ENCODE measurements around the gene CSTPP1.

Gene CSTPP1

DNA sequence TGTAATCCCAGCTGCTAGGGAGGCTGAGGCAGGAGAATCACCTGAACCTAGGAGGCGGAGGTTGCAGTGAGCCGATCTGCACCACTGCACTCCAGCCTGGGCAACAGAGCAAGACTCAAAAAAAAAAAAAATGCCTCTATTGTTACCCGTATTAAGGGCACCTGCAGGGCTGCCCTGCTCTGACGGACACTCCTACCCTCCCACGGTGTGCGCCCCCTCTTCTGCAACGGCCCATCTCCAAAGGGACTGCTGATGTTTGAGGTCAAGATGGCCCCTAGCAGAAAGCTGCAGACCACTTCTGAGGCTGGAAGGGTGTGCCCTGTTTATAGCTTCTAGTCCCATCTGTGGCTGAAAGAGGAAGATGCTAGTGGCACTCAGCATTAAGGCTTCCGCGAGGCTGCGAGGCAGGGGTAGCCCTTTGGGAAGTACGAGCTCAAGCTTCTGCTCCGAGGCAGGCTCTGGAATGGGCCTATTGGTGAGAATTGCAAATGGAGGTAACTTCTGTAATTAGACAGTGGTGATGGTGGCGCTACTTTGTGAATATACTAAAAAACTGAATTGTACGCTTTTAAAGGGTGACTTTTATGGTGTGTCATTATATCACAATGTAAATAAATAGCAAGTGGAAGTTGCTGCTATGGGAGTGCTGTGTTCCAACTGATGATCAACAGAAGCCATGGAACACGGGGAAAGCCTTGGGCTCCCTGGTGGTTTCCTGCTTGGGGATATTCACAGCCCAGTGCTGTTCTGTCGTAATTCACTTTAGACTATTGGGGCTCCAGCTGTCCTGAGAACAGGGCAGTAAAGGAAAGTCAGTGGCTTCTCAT lies 215.8 kb downstream of the CSTPP1 start:
- ChIA-PET CTCF (interaction anchor here (0.7 to 6.9 kb wide), 37 partner anchors 8 to 482 kb away, joined by 3 to 106 read pairs (median 5); partner anchors contain the start of gene LRP4), POLR2A (interaction anchor here (0.7 kb wide), 1 partner anchor 84 kb away, joined by 3 read pairs; no protein-coding TSS in a partner anchor)
- Histone ChIP-seq H3K36me3 (ENCODE audit: control insufficient read depth in 4 of 4, insufficient read depth in 4 of 4, low read length in 3 of 4) (peaks cover 2 to 12% (median 7%) of the 10 kb centered on the region in 4 experiments), H3K27ac (ENCODE audit: insufficient read depth in 1 of 2, low read depth in 1 of 2, low read length in 2 of 2, poor library complexity in 1 of 2, severe bottlenecking in 2 of 2) (no peak overlapping the region), H3K4me3 (ENCODE audit: control insufficient read depth in 1 of 7, extremely low read depth in 1 of 7, insufficient read depth in 4 of 7, low read depth in 2 of 7, low read length in 6 of 7) (no peak overlapping the region), H3K9me3 (ENCODE audit: control extremely low read depth in 1 of 5, control insufficient read depth in 4 of 5, insufficient read depth in 2 of 5, low read depth in 1 of 5, low read length in 4 of 5) (no peaks in the 10 kb centered on the region), H3K27me3 (replicated peaks in 2 of 5; ENCODE audit: control insufficient read depth in 4 of 5, insufficient read depth in 5 of 5, low read length in 4 of 5) (no peaks in the 10 kb centered on the region), H3K4me1 (ENCODE audit: control extremely low read depth in 1 of 4, control insufficient read depth in 4 of 4, insufficient read depth in 4 of 4, low read length in 3 of 4) (peaks cover 6 to 39% (median 25%) of the 10 kb centered on the region in 4 experiments)
- DNase-seq, result peak in 1 of 3 donors; percentile 11
- WGBS (ENCODE audit: insufficient coverage), result 83% methylated on average over 14 of the region's 16 CpGs

DNA sequence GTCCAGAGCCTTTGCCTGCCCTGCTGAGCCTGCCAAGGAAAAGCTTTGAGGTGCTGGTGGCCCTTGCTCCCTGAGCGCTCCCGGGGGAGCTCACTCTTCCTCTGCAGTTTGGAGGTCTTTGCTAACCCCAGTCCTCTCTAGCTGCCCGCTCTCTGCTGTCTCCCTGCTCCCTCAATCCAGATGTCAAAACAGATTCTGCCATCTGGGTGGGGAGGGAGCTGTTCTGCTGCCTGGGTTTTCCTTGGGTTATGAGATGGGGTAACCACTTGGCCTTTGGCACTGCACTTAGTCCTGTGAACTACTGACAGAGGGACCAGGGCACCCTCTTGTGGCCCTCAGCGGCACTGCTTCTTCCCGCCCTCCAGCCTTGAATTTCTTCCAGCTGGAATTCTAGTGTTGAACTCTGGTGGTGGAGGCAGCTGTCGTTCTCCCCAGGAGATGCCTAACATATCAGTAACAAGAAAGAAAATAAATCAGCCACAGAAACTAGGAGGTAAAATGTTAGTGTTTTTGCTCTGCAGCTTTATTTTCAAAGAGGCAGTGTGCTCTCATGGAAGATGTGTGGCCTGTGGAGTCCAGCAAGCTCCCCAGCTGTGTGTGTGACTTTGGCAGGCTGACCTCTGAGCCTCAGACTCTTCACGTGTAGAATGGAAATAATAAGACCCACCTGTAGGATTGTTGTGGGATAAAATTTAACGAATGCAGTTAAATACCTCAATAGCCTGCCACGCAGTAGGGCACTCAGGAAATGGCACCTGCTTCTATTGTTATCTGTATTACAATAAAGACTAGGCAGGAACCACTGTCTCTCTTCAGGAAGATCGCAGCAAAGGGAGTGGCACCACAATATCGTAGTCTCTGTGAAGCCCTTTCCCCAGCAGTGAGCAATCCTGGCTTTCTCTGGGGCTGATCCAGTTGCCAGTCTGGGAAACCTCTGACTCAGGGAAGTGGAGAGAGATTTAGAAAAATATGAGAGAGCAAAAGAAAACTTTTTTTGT lies 216.7 kb downstream of the CSTPP1 start:
- no peaks in the 10 kb centered on the region for H3K9me3 ChIP-seq (ENCODE audit: control extremely low read depth in 1 of 5, control insufficient read depth in 4 of 5, insufficient read depth in 2 of 5, low read depth in 1 of 5, low read length in 4 of 5)
- ChIA-PET POLR2A (interaction anchor here (0.7 kb wide), 2 partner anchors 85 to 247 kb away, joined by 3 read pairs; no protein-coding TSS in a partner anchor), CTCF (interaction anchor here (0.7 to 6.9 kb wide), 41 partner anchors 8 to 482 kb away, joined by 3 to 106 read pairs (median 5); partner anchors contain the start of genes CSTPP1 and LRP4)
- no peak overlapping the region for H3K4me3 ChIP-seq (ENCODE audit: control insufficient read depth in 1 of 7, extremely low read depth in 1 of 7, insufficient read depth in 4 of 7, low read depth in 2 of 7, low read length in 6 of 7)
- 83% methylated on average over 7 of the region's 11 CpGs for WGBS (ENCODE audit: insufficient coverage)
- peaks cover 2 to 8% (median 3%) of the 10 kb centered on the region in 4 experiments for H3K36me3 ChIP-seq (ENCODE audit: control insufficient read depth in 4 of 4, insufficient read depth in 4 of 4, low read length in 3 of 4)
- no peaks in the 10 kb centered on the region for H3K27me3 ChIP-seq (replicated peaks in 2 of 5; ENCODE audit: control insufficient read depth in 4 of 5, insufficient read depth in 5 of 5, low read length in 4 of 5)
- peaks cover 6 to 46% (median 34%) of the 10 kb centered on the region in 4 experiments for H3K4me1 ChIP-seq (ENCODE audit: control extremely low read depth in 1 of 4, control insufficient read depth in 4 of 4, insufficient read depth in 4 of 4, low read length in 3 of 4)
- DNase-seq, result peak; percentile 64 to 76 (median 69)
- no peak overlapping the region for H3K27ac ChIP-seq (ENCODE audit: insufficient read depth in 1 of 2, low read depth in 1 of 2, low read length in 2 of 2, poor library complexity in 1 of 2, severe bottlenecking in 2 of 2)

- Histone ChIP-seq H3K27ac (ENCODE audit: insufficient read depth in 1 of 2, low read depth in 1 of 2, low read length in 2 of 2, poor library complexity in 1 of 2, severe bottlenecking in 2 of 2) (peak overlapping the region in 1 of 2 experiments; percentile 15), H3K36me3 (ENCODE audit: control insufficient read depth in 4 of 4, insufficient read depth in 4 of 4, low read length in 3 of 4) (peaks cover 2 to 8% (median 3%) of the 10 kb centered on the region in 4 experiments), H3K4me1 (ENCODE audit: control extremely low read depth in 1 of 4, control insufficient read depth in 4 of 4, insufficient read depth in 4 of 4, low read length in 3 of 4) (peaks cover 6 to 51% (median 39%) of the 10 kb centered on the region in 4 experiments), H3K9me3 (ENCODE audit: control extremely low read depth in 1 of 5, control insufficient read depth in 4 of 5, insufficient read depth in 2 of 5, low read depth in 1 of 5, low read length in 4 of 5) (no peaks in the 10 kb centered on the region), H3K27me3 (replicated peaks in 2 of 5; ENCODE audit: control insufficient read depth in 4 of 5, insufficient read depth in 5 of 5, low read length in 4 of 5) (no peaks in the 10 kb centered on the region), H3K4me3 (ENCODE audit: control insufficient read depth in 1 of 7, extremely low read depth in 1 of 7, insufficient read depth in 4 of 7, low read depth in 2 of 7, low read length in 6 of 7) (peak overlapping the region in 4 of 7 experiments; percentile 27 to 56 (median 47))
- WGBS (ENCODE audit: insufficient coverage), result 32% methylated on average over 14 of the region's 18 CpGs
- DNase-seq, result peak; percentile 39 to 84 (median 78)
- ChIA-PET POLR2A (no interaction called here), CTCF (interaction anchor here (0.6 to 6.9 kb wide), 20 partner anchors 8 to 284 kb away, joined by 3 to 106 read pairs (median 4); partner anchors contain the start of genes ARFGAP2 and CSTPP1)
These were observed 218.3 kb downstream of the CSTPP1 start for GRCh38 chr11:47154616-47155570.

- H3K27ac ChIP-seq (ENCODE audit: insufficient read depth in 1 of 2, low read depth in 1 of 2, low read length in 2 of 2, poor library complexity in 1 of 2, severe bottlenecking in 2 of 2), result no peak overlapping the region
- no peak for DNase-seq
- H3K36me3 ChIP-seq (ENCODE audit: control insufficient read depth in 4 of 4, insufficient read depth in 4 of 4, low read length in 3 of 4), result peaks cover 4 to 8% (median 6%) of the 10 kb centered on the region in 4 experiments
- peaks cover 6 to 51% (median 39%) of the 10 kb centered on the region in 4 experiments for H3K4me1 ChIP-seq (ENCODE audit: control extremely low read depth in 1 of 4, control insufficient read depth in 4 of 4, insufficient read depth in 4 of 4, low read length in 3 of 4)
- WGBS (ENCODE audit: insufficient coverage), result 95% methylated on average over 4 of the region's 4 CpGs
- POLR2A ChIA-PET, result no interaction called here
- H3K9me3 ChIP-seq (ENCODE audit: control extremely low read depth in 1 of 5, control insufficient read depth in 4 of 5, insufficient read depth in 2 of 5, low read depth in 1 of 5, low read length in 4 of 5), result no peaks in the 10 kb centered on the region
- CTCF ChIA-PET, result interaction anchor here (1.0 to 6.9 kb wide), 5 partner anchors 7 to 267 kb away, joined by 3 to 106 read pairs (median 7); no protein-coding TSS in a partner anchor
- no peak overlapping the region for H3K4me3 ChIP-seq (ENCODE audit: control insufficient read depth in 1 of 7, extremely low read depth in 1 of 7, insufficient read depth in 4 of 7, low read depth in 2 of 7, low read length in 6 of 7)
- no peaks in the 10 kb centered on the region for H3K27me3 ChIP-seq (replicated peaks in 2 of 5; ENCODE audit: control insufficient read depth in 4 of 5, insufficient read depth in 5 of 5, low read length in 4 of 5)
These were observed 219.3 kb downstream of the CSTPP1 start for GRCh38 chr11:47155879-47156278.

DNA sequence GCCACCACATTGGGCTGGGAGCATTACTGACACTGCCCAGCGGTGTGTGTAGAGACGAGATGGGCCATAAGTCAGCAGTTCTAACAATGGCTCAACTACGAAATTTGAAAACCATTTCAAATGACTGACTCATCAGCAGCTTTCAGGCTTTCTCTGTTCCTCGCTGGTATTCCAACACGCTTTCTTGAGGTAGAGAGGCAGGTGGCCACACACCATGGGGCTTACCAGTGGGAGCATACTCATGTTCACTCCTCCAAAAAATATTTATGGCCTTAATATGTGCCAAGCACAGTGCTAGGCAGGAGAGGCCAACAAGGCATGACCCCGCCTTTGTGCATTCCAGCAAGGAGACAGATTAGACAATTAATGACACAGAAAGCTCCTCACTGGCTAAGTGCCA lies 219.8 kb downstream of the CSTPP1 start:
- CTCF ChIA-PET, result interaction anchor here (2.2 to 6.9 kb wide), 2 partner anchors 239 to 267 kb away, joined by 7 to 106 read pairs; no protein-coding TSS in a partner anchor
- 96% methylated on average over 6 of the region's 6 CpGs for WGBS (ENCODE audit: insufficient coverage)
- H3K4me1 ChIP-seq (ENCODE audit: control extremely low read depth in 1 of 4, control insufficient read depth in 4 of 4, insufficient read depth in 4 of 4, low read length in 3 of 4), result peaks cover 6 to 51% (median 39%) of the 10 kb centered on the region in 4 experiments
- DNase-seq, result no peak
- no peaks in the 10 kb centered on the region for H3K27me3 ChIP-seq (replicated peaks in 2 of 5; ENCODE audit: control insufficient read depth in 4 of 5, insufficient read depth in 5 of 5, low read length in 4 of 5)
- no peak overlapping the region for H3K4me3 ChIP-seq (ENCODE audit: control insufficient read depth in 1 of 7, extremely low read depth in 1 of 7, insufficient read depth in 4 of 7, low read depth in 2 of 7, low read length in 6 of 7)
- H3K27ac ChIP-seq (ENCODE audit: insufficient read depth in 1 of 2, low read depth in 1 of 2, low read length in 2 of 2, poor library complexity in 1 of 2, severe bottlenecking in 2 of 2), result no peak overlapping the region
- POLR2A ChIA-PET, result no interaction called here
- H3K36me3 ChIP-seq (ENCODE audit: control insufficient read depth in 4 of 4, insufficient read depth in 4 of 4, low read length in 3 of 4), result peaks cover 4 to 8% (median 6%) of the 10 kb centered on the region in 4 experiments
- no peaks in the 10 kb centered on the region for H3K9me3 ChIP-seq (ENCODE audit: control extremely low read depth in 1 of 5, control insufficient read depth in 4 of 5, insufficient read depth in 2 of 5, low read depth in 1 of 5, low read length in 4 of 5)

GRCh38 chr11:47156951-47157350 lies 220.4 kb downstream of the CSTPP1 start:
- 97% methylated on average over 17 of the region's 20 CpGs for WGBS (ENCODE audit: insufficient coverage)
- peaks cover 4 to 10% (median 6%) of the 10 kb centered on the region in 4 experiments for H3K36me3 ChIP-seq (ENCODE audit: control insufficient read depth in 4 of 4, insufficient read depth in 4 of 4, low read length in 3 of 4)
- DNase-seq, result no peak
- H3K4me3 ChIP-seq (ENCODE audit: control insufficient read depth in 1 of 7, extremely low read depth in 1 of 7, insufficient read depth in 4 of 7, low read depth in 2 of 7, low read length in 6 of 7), result no peak overlapping the region
- ChIA-PET POLR2A (no interaction called here), CTCF (interaction anchor here (0.9 to 6.9 kb wide), 4 partner anchors 16 to 268 kb away, joined by 3 to 106 read pairs (median 5); no protein-coding TSS in a partner anchor)
- no peaks in the 10 kb centered on the region for H3K27me3 ChIP-seq (replicated peaks in 2 of 5; ENCODE audit: control insufficient read depth in 4 of 5, insufficient read depth in 5 of 5, low read length in 4 of 5)
- no peaks in the 10 kb centered on the region for H3K9me3 ChIP-seq (ENCODE audit: control extremely low read depth in 1 of 5, control insufficient read depth in 4 of 5, insufficient read depth in 2 of 5, low read depth in 1 of 5, low read length in 4 of 5)
- H3K27ac ChIP-seq (ENCODE audit: insufficient read depth in 1 of 2, low read depth in 1 of 2, low read length in 2 of 2, poor library complexity in 1 of 2, severe bottlenecking in 2 of 2), result no peak overlapping the region
- H3K4me1 ChIP-seq (ENCODE audit: control extremely low read depth in 1 of 4, control insufficient read depth in 4 of 4, insufficient read depth in 4 of 4, low read length in 3 of 4), result peaks cover 6 to 51% (median 39%) of the 10 kb centered on the region in 4 experiments

Data from common myeloid progenitor, CD34-positive (primary cell).